ENCODE measurements around the gene ABCB11.

GRCh38 chr2:168962636-168963035, 68.5 kb downstream of the ABCB11 start:
- no peak for TF ChIP-seq CTCF (IDR thresholded peaks at IDR 0.05)
- no peak for TF ChIP-seq REST (IDR thresholded peaks at IDR 0.05; ENCODE audit: insufficient read depth in 1 of 2, low read depth in 2 of 2, low read length in 1 of 2)
- no peak for TF ChIP-seq SIN3A (IDR thresholded peaks at IDR 0.05; ENCODE audit: borderline replicate concordance, insufficient read depth, low read depth, low read length)
- no peak for TF ChIP-seq POLR2AphosphoS5 (IDR thresholded peaks at IDR 0.05; ENCODE audit: low read depth, low read length)
- TF ChIP-seq TCF7L2 (IDR thresholded peaks at IDR 0.05; ENCODE audit: low read depth, low read length) = no peak
